NCI-H82 treated with DMSO at 0.1 percent for 48 hours (cell line): ENCODE measurements around the gene MIF4GD.
"Not testable (repeated sequence)": the region's sequence is repeated elsewhere in the genome, so short reads cannot be mapped to it uniquely, and the experiment has no call there.

Source experiments
- DNase-seq: peaks from one replicate; lab custom pipeline; 2025; ENCODE audit not compliant: unreplicated experiment; lab: John Stamatoyannopoulos, UW

Gene MIF4GD

GRCh38 chr17:75288770-75289114, 17.7 kb upstream of the MIF4GD start:
- DNase-seq, result peak; percentile 22

- DNase-seq, result no peak
These were observed 17.3 kb upstream of the MIF4GD start for GRCh38 chr17:75288359-75288758.

- no peak for DNase-seq
These were observed 16.2 kb upstream of the MIF4GD start for GRCh38 chr17:75287221-75287620.

- no peak for DNase-seq
These were observed 14.1 kb upstream of the MIF4GD start for GRCh38 chr17:75285123-75285522.

- not testable (repeated sequence) for DNase-seq
These were observed 9.2 kb upstream of the MIF4GD start for GRCh38 chr17:75280189-75280588.

GRCh38 chr17:75277664-75278071, 6.6 kb upstream of the MIF4GD start:
- DNase-seq, result no peak

GRCh38 chr17:75273977-75274708, 3.1 kb upstream of the MIF4GD start:
- DNase-seq, result no peak

GRCh38 chr17:75272848-75273184, 1.8 kb upstream of the MIF4GD start:
- DNase-seq, result no peak

- DNase-seq, result no peak
These were observed 1.2 kb upstream of the MIF4GD start for GRCh38 chr17:75271955-75272847.

- DNase-seq, result peak; percentile 21
These were observed 363 bp upstream of the MIF4GD start for GRCh38 chr17:75271233-75271954.

GRCh38 chr17:75270218-75270965, 639 bp downstream of the MIF4GD start:
- DNase-seq, result peak; percentile 61

- DNase-seq, result no peak
These were observed 1.2 kb downstream of the MIF4GD start for GRCh38 chr17:75269844-75270217.

GRCh38 chr17:75267411-75268232, 3.4 kb downstream of the MIF4GD start:
- DNase-seq, result no peak

- no peak for DNase-seq
These were observed 3.9 kb downstream of the MIF4GD start for GRCh38 chr17:75267153-75267410.

GRCh38 chr17:75266316-75267152, 4.5 kb downstream of the MIF4GD start:
- DNase-seq, result no peak

- DNase-seq, result no peak
These were observed 5.3 kb downstream of the MIF4GD start for GRCh38 chr17:75265614-75266315.

GRCh38 chr17:75263055-75263454, 8.0 kb downstream of the MIF4GD start:
- no peak for DNase-seq

- no peak for DNase-seq
These were observed 8.9 kb downstream of the MIF4GD start for GRCh38 chr17:75262112-75262606.
